Forelimb muscle (tissue), 1 donor: ENCODE results near the gene SH3TC2. TPM values are rescaled to one million over a fixed set of nuclear protein-coding genes. Genes with fewer than 3 reads are reported as not detected.
"Not testable (repeated sequence)": the region's sequence is repeated elsewhere in the genome, so short reads cannot be mapped to it uniquely, and the experiment has no call there.

Source experiments
- DNase-seq: peaks from one replicate; pipeline ENCODE4 v3.0.0-alpha.2; 2013; ENCODE audit warnings: low read depth
- polyA plus RNA-seq: library from polyadenylated mRNA; unstranded; fragments of 120-200 nt; gene quantifications from one replicate; pipeline ENCODE4 v1.2.1, GENCODE V29; 2013; ENCODE audit not compliant: insufficient read length

Gene SH3TC2
- 1.3 TPM for polyA plus RNA-seq

DNA sequence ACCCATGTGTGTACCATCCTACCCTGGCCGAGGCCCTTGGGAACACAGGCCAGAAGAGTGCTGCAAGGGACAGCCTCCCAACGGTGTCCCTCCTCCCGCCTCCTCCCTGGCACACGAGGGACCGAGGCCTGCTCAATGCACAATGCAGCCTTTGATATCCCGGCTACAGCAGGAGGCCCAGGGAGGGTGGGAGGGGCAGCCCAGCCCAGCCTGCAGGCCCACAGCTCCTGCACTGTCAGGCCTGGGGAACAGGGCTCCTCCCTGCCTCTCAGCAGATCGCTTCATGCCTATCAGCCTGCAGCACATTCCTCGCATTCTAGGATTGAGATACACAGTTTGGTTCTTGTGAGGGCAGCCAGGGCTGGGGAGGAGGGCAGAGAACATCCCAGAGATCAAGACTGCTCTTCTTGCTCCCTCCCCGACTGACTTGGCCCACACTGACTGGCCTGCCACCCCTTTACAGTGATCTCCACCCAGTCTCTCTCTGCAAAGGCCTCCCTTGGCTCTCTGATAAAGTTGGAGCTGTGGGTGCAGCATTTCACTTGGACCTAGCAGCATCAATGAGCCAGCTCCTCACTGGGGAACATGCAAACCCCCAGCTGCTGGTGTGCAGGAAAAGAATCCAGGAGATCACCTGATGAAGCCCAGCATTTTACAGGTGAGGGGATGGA, at the start of gene SH3TC2:
TSS of gene SH3TC2 (minus strand) at position 46 of the 671 bp plus-strand sequence. CDS start at position 6, 40 bp downstream.
- no peak for DNase-seq

DNA sequence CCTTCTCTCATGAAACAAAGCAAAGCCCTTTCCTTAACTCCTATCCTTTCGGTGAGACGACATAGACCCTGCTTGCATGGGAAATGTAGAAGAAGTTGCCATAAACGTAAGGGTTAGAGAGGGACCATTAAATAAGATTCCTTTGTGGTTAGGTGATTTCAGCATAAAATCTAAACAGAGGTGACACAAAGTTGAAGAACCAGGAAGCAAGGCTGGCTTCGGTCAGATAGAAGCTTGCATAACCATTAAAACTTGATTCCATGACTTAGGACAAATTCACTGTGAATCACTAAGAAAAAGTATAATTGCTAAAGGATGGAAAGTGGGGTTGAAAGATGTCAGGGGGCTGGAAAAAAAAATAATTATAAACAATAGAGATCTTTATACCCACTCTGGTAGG, 47.5 kb upstream of the SH3TC2 start:
- DNase-seq: no peak

DNA sequence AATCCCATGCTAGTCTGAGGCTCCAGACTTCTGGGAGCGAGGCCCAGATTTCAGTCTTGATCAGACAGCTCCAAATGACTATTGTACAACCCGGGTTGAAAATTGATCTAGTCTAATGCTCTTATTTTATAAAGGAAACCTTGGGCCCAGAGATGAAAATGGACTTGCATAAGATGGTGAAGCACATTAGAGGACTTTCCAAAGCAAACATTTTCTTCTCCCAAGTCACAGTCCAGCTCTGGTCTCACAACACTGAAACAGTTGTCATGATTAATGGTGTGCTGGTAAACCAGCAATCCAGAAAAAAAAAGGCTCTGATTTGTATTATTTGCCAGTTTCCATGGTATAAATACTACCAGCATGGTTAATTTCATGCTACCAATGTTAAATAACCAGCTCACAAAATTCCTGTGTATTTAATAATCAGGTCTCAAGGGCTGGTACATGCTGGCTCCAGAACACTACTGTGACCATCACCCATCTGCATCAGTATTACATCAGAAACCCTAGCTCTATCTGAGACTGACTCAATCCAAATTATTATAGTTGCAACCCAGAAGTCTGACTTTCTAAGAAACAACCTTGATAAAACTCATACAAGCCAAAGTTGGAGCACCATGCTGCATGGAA, 45.9 kb upstream of the SH3TC2 start:
- DNase-seq: no peak

GRCh38 chr5:149100331-149100730, 37.5 kb upstream of the SH3TC2 start:
- no peak for DNase-seq

GRCh38 chr5:149099920-149100319, 37.1 kb upstream of the SH3TC2 start:
- no peak for DNase-seq

DNA sequence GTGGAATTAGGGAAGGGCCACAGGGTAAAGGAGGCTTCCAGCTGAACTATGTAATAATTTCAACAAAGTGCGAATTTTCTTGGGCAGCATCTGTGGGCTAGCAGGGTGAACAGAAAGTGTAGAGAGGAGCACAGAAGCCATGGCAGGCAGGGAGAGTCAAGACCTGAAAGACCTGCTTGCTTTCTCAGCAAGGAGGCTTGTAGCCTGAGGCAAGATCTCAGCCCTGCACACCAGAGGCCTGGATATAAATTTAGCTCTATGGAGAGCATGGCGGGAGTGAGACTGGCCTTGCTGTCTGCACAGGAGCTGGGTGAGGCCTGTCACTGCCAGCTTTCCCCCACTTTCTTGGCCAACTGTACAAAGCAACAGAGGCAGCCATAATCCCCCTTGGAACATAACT, 32.1 kb upstream of the SH3TC2 start:
- no peak for DNase-seq

DNA sequence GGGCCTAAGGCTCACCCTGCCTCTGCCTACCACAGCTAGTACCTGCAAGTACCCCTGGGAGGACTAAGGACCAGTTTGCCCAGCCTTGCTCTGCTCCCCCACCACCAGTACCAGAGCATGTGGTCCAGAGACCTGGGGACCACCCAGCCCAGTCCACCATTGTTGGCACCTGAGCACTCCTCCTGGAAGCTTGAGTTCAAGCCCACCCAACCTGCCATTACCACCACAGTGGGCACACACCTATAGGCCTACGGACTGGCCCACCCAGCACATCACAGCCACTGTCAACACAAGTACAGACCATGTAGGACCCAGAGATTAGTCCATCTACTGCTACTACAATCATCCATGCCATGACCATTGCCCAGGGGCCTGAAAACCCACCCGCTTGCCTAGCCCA, 30.8 kb upstream of the SH3TC2 start:
- DNase-seq: no peak

DNA sequence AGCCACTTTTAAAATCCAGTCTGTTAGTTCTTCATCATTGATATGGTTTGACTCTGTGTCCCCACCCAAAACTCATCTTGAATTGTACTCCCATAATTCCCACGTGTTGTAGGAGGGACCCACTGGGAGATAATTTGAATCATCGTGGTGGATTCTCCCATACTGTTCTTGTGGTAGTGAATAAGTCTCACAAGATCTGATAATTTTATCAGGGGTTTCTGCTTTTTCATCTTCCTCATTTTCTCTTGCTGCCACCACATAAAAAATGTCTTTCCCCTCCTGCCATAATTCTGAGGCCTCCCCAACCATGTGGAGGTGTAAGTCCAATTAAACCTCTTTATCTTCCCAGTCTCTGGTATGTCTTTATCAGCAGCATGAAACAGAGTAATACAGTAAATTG, 26.9 kb upstream of the SH3TC2 start:
- no peak for DNase-seq

DNA sequence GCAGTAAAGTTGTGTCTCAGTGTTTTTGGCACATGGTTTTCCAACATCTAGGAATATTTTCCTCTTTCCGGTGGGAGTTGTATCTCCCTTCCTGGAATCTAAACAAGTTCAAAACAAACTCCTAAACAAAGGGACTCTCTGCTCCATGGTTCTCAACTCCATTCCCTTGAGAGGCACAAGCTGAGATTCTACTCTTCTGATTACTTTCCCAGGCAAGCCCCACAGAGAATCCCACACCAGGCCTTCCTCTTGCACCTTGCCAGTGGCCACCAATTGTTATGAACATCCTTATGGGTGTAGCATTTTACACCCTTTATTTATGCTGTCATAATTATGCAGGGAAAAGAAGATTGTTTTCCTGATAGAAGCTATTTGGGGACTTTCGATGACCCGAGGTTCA, 25.8 kb upstream of the SH3TC2 start:
- DNase-seq: no peak

DNA sequence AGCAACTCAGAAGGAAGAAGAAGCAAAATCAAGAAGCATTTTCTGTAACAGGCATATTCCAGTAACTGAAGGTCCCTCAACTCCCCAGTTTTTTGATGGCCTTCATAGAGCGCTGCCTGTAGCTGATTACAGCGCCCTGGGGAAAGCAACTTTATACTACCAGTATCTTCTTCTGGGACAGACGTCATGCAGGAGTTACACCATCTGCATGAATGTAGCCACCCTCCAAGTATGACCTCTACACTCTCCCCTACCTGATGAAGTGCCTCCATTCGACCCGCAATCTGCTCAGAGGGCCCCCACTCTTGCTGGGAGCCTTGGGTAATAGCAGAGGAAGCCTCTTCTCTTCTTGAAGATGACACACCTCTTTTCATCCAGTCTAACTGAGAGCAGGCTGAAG, 21.0 kb upstream of the SH3TC2 start:
- no peak for DNase-seq

DNA sequence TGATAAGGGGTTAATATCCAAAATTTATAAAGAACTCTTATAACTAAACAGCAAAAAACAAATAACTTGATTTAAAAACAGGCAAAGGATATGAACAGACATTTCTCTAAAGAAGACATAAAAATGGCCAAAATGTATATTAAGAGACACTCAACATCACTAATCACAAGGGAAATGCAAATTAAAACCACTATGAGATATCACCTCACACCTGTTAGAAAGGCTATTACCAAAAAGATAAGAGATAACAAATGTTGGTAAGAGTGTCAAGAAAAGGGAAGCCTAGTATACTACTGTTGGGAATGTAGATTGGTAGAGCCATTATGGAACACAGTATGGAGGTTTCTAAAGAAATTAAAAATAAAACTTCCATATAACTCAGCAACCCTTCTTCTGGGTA, 19.4 kb upstream of the SH3TC2 start:
- DNase-seq: no peak

GRCh38 chr5:149080294-149080693, 17.4 kb upstream of the SH3TC2 start:
- DNase-seq: no peak

- no peak for DNase-seq
These were observed 17.0 kb upstream of the SH3TC2 start for GRCh38 chr5:149079883-149080282.

DNA sequence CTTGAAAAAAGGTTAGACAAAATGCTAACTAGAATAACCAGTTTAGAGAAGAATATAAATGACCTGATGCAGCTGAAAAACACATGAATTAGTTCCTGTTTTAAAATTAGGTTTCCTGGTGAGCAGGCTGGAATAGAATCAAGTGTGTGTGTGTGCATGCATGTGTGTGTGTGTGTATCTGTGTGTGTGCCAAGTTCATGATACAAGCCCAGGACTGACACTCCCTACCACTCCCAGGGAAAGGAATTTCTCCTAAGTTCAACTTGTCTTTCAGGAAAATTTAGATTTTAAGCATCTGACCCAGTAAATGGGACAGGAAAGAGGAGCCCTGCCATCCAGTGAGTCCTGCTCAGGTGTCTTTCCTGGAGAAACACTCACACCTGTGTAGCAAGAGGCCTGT, 11.2 kb upstream of the SH3TC2 start:
- DNase-seq: not testable (repeated sequence)

- DNase-seq: no peak
These were observed 10.4 kb upstream of the SH3TC2 start for GRCh38 chr5:149073213-149073612.

GRCh38 chr5:149072791-149073190, 9.9 kb upstream of the SH3TC2 start:
- no peak for DNase-seq

DNA sequence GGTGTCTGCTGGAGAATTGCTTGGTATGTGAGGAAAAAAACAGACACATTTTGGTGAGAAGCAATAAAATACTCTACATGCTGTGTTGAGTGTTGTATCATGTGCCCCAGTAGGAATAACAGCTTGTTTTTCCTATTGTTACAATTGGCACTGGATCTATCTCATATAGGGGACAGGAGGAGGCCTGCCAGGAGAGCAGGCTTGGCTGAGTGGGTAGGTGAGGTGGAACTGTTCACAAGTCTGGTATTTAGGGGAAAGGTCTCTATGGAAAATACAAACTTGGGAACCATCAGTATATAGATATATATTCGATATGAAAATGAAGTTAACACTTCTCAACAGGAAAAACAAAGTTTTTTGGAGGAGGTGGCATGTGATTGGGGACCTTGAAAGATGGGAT, 9.5 kb upstream of the SH3TC2 start:
- DNase-seq: no peak

DNA sequence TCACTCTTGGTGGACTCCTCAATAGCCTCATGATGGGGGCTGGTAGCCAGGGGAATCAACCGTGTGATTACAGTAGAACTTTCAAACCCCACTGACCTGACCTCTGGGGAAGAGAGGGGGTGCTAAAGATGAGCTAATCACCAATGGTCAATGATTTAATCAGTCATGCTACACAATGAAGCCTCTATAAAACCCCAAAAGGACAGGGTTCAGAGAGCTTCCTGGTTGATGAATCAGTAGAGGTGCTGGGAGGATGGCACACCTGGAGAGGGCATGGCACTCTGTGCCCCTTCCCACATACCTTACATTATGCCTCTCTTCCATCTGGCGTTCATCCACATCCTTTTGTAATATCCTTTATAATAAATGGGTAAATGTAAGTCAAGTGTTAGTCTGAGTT, 8.9 kb upstream of the SH3TC2 start:
- DNase-seq: no peak

GRCh38 chr5:149071216-149071615, 8.4 kb upstream of the SH3TC2 start:
- DNase-seq: no peak

DNA sequence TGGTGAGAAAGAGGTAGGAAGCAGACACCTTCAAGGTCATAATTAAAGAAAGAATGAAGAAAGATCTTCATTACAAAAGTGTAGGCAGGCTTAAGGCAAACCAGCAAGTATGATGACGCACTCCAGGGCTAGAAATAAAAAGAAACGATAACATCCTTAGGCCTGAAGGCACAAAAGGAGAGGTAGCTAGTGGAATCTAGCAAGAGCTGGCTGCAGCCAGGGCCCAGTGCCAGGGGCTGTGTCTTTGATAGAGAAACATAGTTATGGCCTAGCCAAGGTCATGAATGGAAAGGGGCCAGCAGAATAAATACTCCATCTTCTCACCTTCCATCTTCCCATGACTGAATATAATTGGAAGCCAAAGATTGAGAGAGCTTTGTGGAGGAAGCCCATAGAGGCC, 6.8 kb upstream of the SH3TC2 start:
- DNase-seq: no peak

DNA sequence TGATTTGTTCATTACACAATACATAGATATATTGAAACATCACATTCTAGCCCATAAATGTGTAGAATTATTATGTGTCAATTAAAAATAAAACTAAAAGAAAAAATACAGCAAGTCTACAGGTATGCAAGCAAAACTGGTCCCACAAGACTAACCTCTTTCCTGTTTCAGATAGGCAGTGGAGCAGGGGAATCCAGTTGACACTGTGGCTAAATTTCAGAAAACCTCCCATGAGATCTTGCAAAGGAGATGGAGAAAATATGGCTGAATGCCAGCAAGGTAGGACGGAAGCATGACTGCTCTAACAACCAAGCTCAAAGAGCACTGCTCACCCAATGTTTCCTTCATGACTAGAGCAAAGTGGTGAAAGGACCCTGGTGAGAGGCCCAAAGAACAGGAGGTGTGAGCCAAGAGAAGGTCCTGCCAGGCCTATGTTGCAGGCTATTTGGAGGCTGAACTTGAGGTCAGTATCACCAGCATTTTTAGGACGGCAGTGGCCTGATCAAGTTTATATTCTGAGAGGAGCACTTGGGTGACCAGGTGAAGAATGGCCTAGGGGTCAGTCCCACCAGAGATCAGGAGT, 1.1 kb upstream of the SH3TC2 start:
- no peak for DNase-seq

DNA sequence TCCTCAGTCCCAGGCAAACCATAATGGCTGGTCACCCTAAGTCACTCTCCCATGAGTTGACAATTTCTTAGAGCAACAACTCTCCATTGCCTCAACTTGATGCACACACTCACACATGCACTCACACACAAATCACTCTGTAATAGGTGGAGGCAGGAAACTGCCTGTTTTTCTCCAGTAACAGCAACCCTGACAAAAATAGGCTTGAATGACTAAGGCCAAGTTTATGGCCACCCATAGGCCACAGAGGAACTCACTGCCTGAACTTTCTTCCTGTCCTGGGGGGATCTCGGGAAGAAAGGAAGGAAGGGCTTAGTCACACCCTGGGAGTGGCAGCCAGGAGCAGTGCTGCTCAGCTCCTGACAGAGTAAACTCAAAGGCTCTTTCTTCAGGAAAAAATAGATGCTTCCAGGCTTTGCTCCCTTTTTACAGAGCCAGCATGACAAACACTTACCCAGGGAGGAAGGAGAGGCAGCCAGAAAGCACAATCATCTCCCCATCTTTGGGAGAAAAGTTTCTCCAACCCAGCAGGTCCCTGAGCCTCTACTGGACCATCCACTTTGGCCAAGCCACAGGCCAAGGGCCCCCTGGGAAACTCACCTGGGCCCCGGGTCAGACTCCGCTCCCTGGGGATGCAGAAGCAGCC, 368 bp downstream of the SH3TC2 start:
- no peak for DNase-seq

DNA sequence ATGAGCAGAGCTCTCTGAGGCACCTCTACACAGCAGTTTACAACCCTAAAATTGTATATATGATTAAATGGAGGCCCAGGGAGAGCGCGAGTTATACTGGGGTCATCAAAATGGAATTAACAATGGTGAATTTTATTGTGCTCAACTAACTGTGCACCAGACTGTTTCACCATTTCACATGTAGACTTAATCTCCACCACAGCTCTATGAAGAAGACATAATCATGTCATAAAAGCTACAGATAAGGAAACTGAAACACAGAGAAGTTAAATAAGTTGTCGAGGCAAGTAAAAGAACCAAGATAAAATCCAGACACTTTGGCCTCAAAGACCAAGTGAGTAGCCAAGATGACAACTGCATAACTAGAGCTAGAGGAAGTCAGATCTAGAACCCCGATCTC, 1.5 kb downstream of the SH3TC2 start:
- no peak for DNase-seq
